Skeletal muscle cell (primary cell): ENCODE measurements around the gene GRHL3.

Source experiments
- DNase-seq: peaks from one replicate; pipeline ENCODE4 v3.0.0-alpha.2; 2010; ENCODE audit warnings: low read depth
- H3K4me3 ChIP-seq: 2 replicates; pipeline ENCODE4 v1.5.1; 2011; ENCODE audit warnings: low read depth, mild to moderate bottlenecking, control low read depth, low read length, moderate library complexity

The GRHL3 gene

GRCh38 chr1:24315391-24315790 is 3.8 kb upstream of the GRHL3 start:
- H3K4me3 ChIP-seq = no peak overlapping the region
- no peak for DNase-seq

- H3K4me3 ChIP-seq = no peak overlapping the region
- DNase-seq = no peak
Observed at GRCh38 chr1:24316645-24317044, 2.5 kb upstream of the GRHL3 start.

GRCh38 chr1:24317081-24317480 is 2.1 kb upstream of the GRHL3 start:
- DNase-seq = no peak
- H3K4me3 ChIP-seq = no peak overlapping the region

- no peak for DNase-seq
- no peak overlapping the region for H3K4me3 ChIP-seq
Observed at GRCh38 chr1:24317956-24318614, 1.1 kb upstream of the GRHL3 start.

GRCh38 chr1:24318615-24319311 is 394 bp upstream of the GRHL3 start:
- H3K4me3 ChIP-seq = no peak overlapping the region

GRCh38 chr1:24319962-24320361 is 805 bp downstream of the GRHL3 start:
- DNase-seq = no peak
- H3K4me3 ChIP-seq = no peak overlapping the region

More at GRCh38 chr1:24318615-24319311, 394 bp upstream of the GRHL3 start:
- DNase-seq = no peak

- H3K4me3 ChIP-seq = no peak overlapping the region
- no peak for DNase-seq
Observed at GRCh38 chr1:24321126-24321525, 2.0 kb downstream of the GRHL3 start.

- DNase-seq = no peak
- H3K4me3 ChIP-seq = peak overlapping the region; percentile 48
Observed at GRCh38 chr1:24321697-24322469, 2.7 kb downstream of the GRHL3 start.

- DNase-seq = no peak
- H3K4me3 ChIP-seq = peak overlapping the region; percentile 48
Observed at GRCh38 chr1:24322470-24323177, 3.5 kb downstream of the GRHL3 start.

GRCh38 chr1:24323281-24323680 is 4.1 kb downstream of the GRHL3 start:
- no peak overlapping the region for H3K4me3 ChIP-seq
- no peak for DNase-seq

GRCh38 chr1:24324903-24325302 is 5.7 kb downstream of the GRHL3 start:
- H3K4me3 ChIP-seq = no peak overlapping the region
- DNase-seq = no peak

- H3K4me3 ChIP-seq = no peak overlapping the region
- no peak for DNase-seq
Observed at GRCh38 chr1:24325587-24326449, 6.7 kb downstream of the GRHL3 start.

GRCh38 chr1:24327486-24327885 is 8.3 kb downstream of the GRHL3 start:
- no peak overlapping the region for H3K4me3 ChIP-seq
- no peak for DNase-seq

- no peak for DNase-seq
- no peak overlapping the region for H3K4me3 ChIP-seq
Observed at GRCh38 chr1:24327891-24328290, 8.7 kb downstream of the GRHL3 start.

GRCh38 chr1:24329331-24329730 is 10.2 kb downstream of the GRHL3 start:
- H3K4me3 ChIP-seq = no peak overlapping the region
- DNase-seq = no peak

GRCh38 chr1:24329797-24330543 is 10.8 kb downstream of the GRHL3 start:
- peak; percentile 69 for DNase-seq

GRCh38 chr1:24331961-24332673 is 13.0 kb downstream of the GRHL3 start:
- DNase-seq = no peak
- H3K4me3 ChIP-seq = no peak overlapping the region

More at GRCh38 chr1:24329797-24330543, 10.8 kb downstream of the GRHL3 start:
- no peak overlapping the region for H3K4me3 ChIP-seq

- no peak overlapping the region for H3K4me3 ChIP-seq
Observed at GRCh38 chr1:24336075-24336474, 16.9 kb downstream of the GRHL3 start.

More at GRCh38 chr1:24336075-24336474, 16.9 kb downstream of the GRHL3 start:
- DNase-seq = no peak
